H1 (cell line): Measurements from ENCODE around the gene SHISAL1. TPM values are rescaled to one million over a fixed set of nuclear protein-coding genes. Genes with fewer than 3 reads are reported as not detected.

Source experiments
- CTCF ChIA-PET: fragments of 300-600 bp; sonication (Branson Sonifier 250); formaldehyde crosslinking; loops from one replicate; lab custom pipeline; 2021; ENCODE audit not compliant: partially characterized antibody; lab: Charles Lee
- POLR2A ChIA-PET: fragments of 300-600 bp; sonication (Branson Sonifier 250); formaldehyde crosslinking; loops from one replicate; lab custom pipeline; 2021; ENCODE audit warnings: inconsistent platforms; ENCODE audit not compliant: partially characterized antibody; lab: Charles Lee
- DNase-seq, 2 experiments: peaks; one replicate each; pipeline versions ENCODE4 v3.0.0 to v3.0.0-alpha.2; 2010 to 2022; ENCODE audit warnings: low spot score in 2 of 2, low read depth in 1 of 2, mixed read lengths in 1 of 2
- FAIRE-seq: peaks from 2 replicates; lab custom pipeline; 2011; peaks lifted over from hg19 to GRCh38; lab: Jason Lieb, UNC
- H2AFZ ChIP-seq: 2 replicates; pipeline ENCODE4 v1.8.1; 2012; ENCODE audit warnings: low read length, inconsistent platforms
- H2AK5ac ChIP-seq: 2 replicates; pipeline ENCODE4 v1.6.1; 2013; ENCODE audit warnings: low read depth, low read length
- H2BK120ac ChIP-seq: replicated peaks from 2 replicates; pipeline ENCODE3; 2013; ENCODE audit warnings: low read depth, low read length, inconsistent platforms
- H2BK12ac ChIP-seq: 2 replicates; pipeline ENCODE4 v1.6.1; 2013; ENCODE audit warnings: low read depth, low read length
- H2BK15ac ChIP-seq: 2 replicates; pipeline ENCODE4 v1.6.1; 2013; ENCODE audit warnings: low read length
- H2BK20ac ChIP-seq: 2 replicates; pipeline ENCODE4 v1.6.1; 2013; ENCODE audit warnings: low read length
- H2BK5ac ChIP-seq: 2 replicates; pipeline ENCODE4 v1.6.1; 2013; ENCODE audit warnings: low read depth, low read length
- H3K14ac ChIP-seq: 2 replicates; pipeline ENCODE4 v1.6.1; 2013; ENCODE audit warnings: inconsistent platforms; ENCODE audit not compliant: insufficient read length
- H3K18ac ChIP-seq: 2 replicates; pipeline ENCODE4 v1.6.1; 2013; ENCODE audit warnings: low read length; ENCODE audit errors: extremely low read depth
- H3K23ac ChIP-seq: 2 replicates; pipeline ENCODE4 v1.6.1; 2013; ENCODE audit warnings: inconsistent platforms; ENCODE audit not compliant: insufficient read length
- H3K23me2 ChIP-seq: 2 replicates; pipeline ENCODE4 v1.6.1; 2013; ENCODE audit warnings: low read depth, low read length
- H3K27ac ChIP-seq: 2 replicates; pipeline ENCODE4 v1.6.1; 2011; ENCODE audit warnings: low read depth, low read length, inconsistent platforms
- H3K27me3 ChIP-seq, 4 experiments: replicated peaks in 1 of 4; 1 replicate in 1 of 4; 2 replicates in 3 of 4; pipeline versions ENCODE4 v1.6.1 to v1.8.1; 2011 to 2013; ENCODE audit warnings: low read length in 3 of 4, mild to moderate bottlenecking in 3 of 4, inconsistent platforms in 2 of 4, mixed read lengths in 2 of 4, moderate library complexity in 1 of 4; ENCODE audit not compliant: control insufficient read depth in 3 of 4, insufficient read depth in 3 of 4; ENCODE audit errors: extremely low read depth in 1 of 4
- H3K36me3 ChIP-seq, 4 experiments: 2 replicates each; pipeline versions ENCODE4 v1.6.1 to v1.8.1; 2011 to 2013; ENCODE audit warnings: mild to moderate bottlenecking in 4 of 4, low read length in 3 of 4, moderate library complexity in 2 of 4, control low read depth in 1 of 4, inconsistent platforms in 1 of 4; ENCODE audit not compliant: insufficient read depth in 4 of 4, control insufficient read depth in 2 of 4
- H3K4ac ChIP-seq: replicated peaks from 2 replicates; pipeline ENCODE3; 2013; ENCODE audit warnings: low read length, low read depth, mixed read lengths, inconsistent platforms; ENCODE audit not compliant: insufficient read length
- H3K4me1 ChIP-seq, 4 experiments: replicated peaks in 1 of 4; 1 replicate in 1 of 4; 2 replicates in 3 of 4; pipeline versions ENCODE4 v1.6.1 to v1.8.1; 2011 to 2013; ENCODE audit warnings: low read length in 3 of 4, inconsistent platforms in 2 of 4, mixed read lengths in 1 of 4; ENCODE audit not compliant: insufficient read depth in 4 of 4, control insufficient read depth in 3 of 4
- H3K4me2 ChIP-seq, 2 experiments: 2 replicates each; pipeline versions ENCODE4 v1.6.1 to v1.8.1; 2011 to 2013; ENCODE audit warnings: low read depth in 2 of 2, low read length in 2 of 2, control low read depth in 1 of 2, inconsistent platforms in 1 of 2, mild to moderate bottlenecking in 1 of 2; ENCODE audit not compliant: insufficient read depth in 1 of 2
- H3K4me3 ChIP-seq, 4 experiments: fragments of 200-600, 300-600 bp in 1 of 4; sonication (generic), shearing (Covaris generic), sonication (Bioruptor Twin) in 1 of 4; 2 replicates each; pipeline versions ENCODE4 v1.5.1 to v1.8.1; 2011 to 2016; ENCODE audit warnings: low read length in 4 of 4, low read depth in 3 of 4, control low read depth in 2 of 4, inconsistent platforms in 2 of 4, mild to moderate bottlenecking in 2 of 4, mixed read lengths in 1 of 4, moderate library complexity in 1 of 4; ENCODE audit not compliant: insufficient read depth in 2 of 4; ENCODE audit errors: extremely low read depth in 1 of 4
- H3K56ac ChIP-seq: replicated peaks from 2 replicates; pipeline ENCODE3; 2013; ENCODE audit warnings: low read depth, mild to moderate bottlenecking, mixed read lengths, low read length, inconsistent platforms; ENCODE audit not compliant: insufficient read length
- H3K79me1 ChIP-seq: 2 replicates; pipeline ENCODE4 v1.6.1; 2013; ENCODE audit warnings: low read depth, low read length, control low read depth
- H3K79me2 ChIP-seq, 2 experiments: 2 replicates each; pipeline versions ENCODE4 v1.6.1 to v1.8.1; 2012 to 2013; ENCODE audit warnings: low read length in 2 of 2, mild to moderate bottlenecking in 2 of 2, inconsistent platforms in 1 of 2; ENCODE audit not compliant: insufficient read depth in 2 of 2, control insufficient read depth in 1 of 2
- H3K9ac ChIP-seq, 4 experiments: replicated peaks in 1 of 4; 1 replicate in 1 of 4; 2 replicates in 3 of 4; pipeline versions ENCODE4 v1.6.1 to v1.8.1; 2011 to 2013; ENCODE audit warnings: low read depth in 3 of 4, low read length in 3 of 4, control low read depth in 2 of 4, mild to moderate bottlenecking in 2 of 4, moderate library complexity in 2 of 4, inconsistent platforms in 1 of 4; ENCODE audit errors: extremely low read depth in 1 of 4
- H3K9me3 ChIP-seq, 2 experiments: 2 replicates each; pipeline versions ENCODE4 v1.6.1 to v1.8.1; 2012 to 2013; ENCODE audit warnings: mild to moderate bottlenecking in 2 of 2, moderate library complexity in 2 of 2, control low read depth in 1 of 2, inconsistent platforms in 1 of 2, low read depth in 1 of 2, low read length in 1 of 2, mixed read lengths in 1 of 2; ENCODE audit not compliant: insufficient read depth in 2 of 2
- H4K20me1 ChIP-seq, 2 experiments: replicated peaks in 1 of 2; 2 replicates each; pipeline versions ENCODE3 to v1.8.1; 2011 to 2013; ENCODE audit warnings: inconsistent platforms in 2 of 2, low read length in 2 of 2, mild to moderate bottlenecking in 1 of 2; ENCODE audit not compliant: insufficient read depth in 2 of 2, control insufficient read depth in 1 of 2
- H4K5ac ChIP-seq: 2 replicates; pipeline ENCODE4 v1.6.1; 2013; ENCODE audit warnings: low read length, low read depth, mixed read lengths, inconsistent platforms; ENCODE audit not compliant: insufficient read length
- H4K8ac ChIP-seq: 2 replicates; pipeline ENCODE4 v1.8.0; 2013; ENCODE audit warnings: mild to moderate bottlenecking, moderate library complexity, low read length, inconsistent platforms; ENCODE audit not compliant: insufficient read depth; ENCODE audit errors: extremely low read depth
- H4K91ac ChIP-seq: replicated peaks from 2 replicates; pipeline ENCODE3; 2013; ENCODE audit warnings: low read length, mixed read lengths, inconsistent platforms; ENCODE audit not compliant: insufficient read length
- ATF2 ChIP-seq: IDR thresholded peaks from 2 replicates; pipeline ENCODE4 v1.6.1; 2012; ENCODE audit warnings: low read length, inconsistent platforms
- CREB1 ChIP-seq: IDR thresholded peaks from 2 replicates; pipeline ENCODE4 v1.6.1; 2012; ENCODE audit warnings: inconsistent platforms
- EGR1 ChIP-seq: IDR thresholded peaks from 2 replicates; pipeline ENCODE4 v1.6.1; 2011; ENCODE audit warnings: low read depth, low read length, borderline replicate concordance
- HDAC6 ChIP-seq: IDR thresholded peaks from one replicate; pipeline ENCODE4 v1.7.1; 2012; ENCODE audit warnings: low read depth, mild to moderate bottlenecking, inconsistent platforms, low read length, moderate library complexity
- KDM1A ChIP-seq: fragments of 200-600, 300-600 bp; sonication (generic); IDR thresholded peaks from 2 replicates; pipeline ENCODE4 v1.7.1; 2016; ENCODE audit warnings: mild to moderate bottlenecking, low read length, borderline replicate concordance
- NRF1 ChIP-seq: IDR thresholded peaks from 2 replicates; pipeline ENCODE4 v1.6.1; 2011; ENCODE audit warnings: mild to moderate bottlenecking, low read depth, low read length, improper control_type of control experiment
- RXRA ChIP-seq: IDR thresholded peaks from 2 replicates; pipeline ENCODE4 v1.6.1; 2011; ENCODE audit warnings: low read depth, mild to moderate bottlenecking, low read length, moderate library complexity; ENCODE audit not compliant: insufficient read depth
- TEAD4 ChIP-seq: IDR thresholded peaks from 2 replicates; pipeline ENCODE4 v1.6.1; 2012; ENCODE audit warnings: low read depth, low read length, inconsistent platforms, mixed read lengths
- WGBS, 2 experiments: shearing (Covaris generic) in 1 of 2; methylation state at CpG; one replicate each; pipeline versions ENCODE4 v1.1.6 to v1.1.7; 2013 to 2015; ENCODE audit warnings: low lambda C conversion rate in 2 of 2, mixed read lengths in 2 of 2, inconsistent platforms in 1 of 2, low coverage in 1 of 2, missing lambda C conversion rate in 1 of 2; ENCODE audit not compliant: insufficient replicate concordance in 2 of 2, insufficient coverage in 1 of 2, insufficient read length in 1 of 2; ENCODE audit errors: extremely low coverage in 1 of 2, missing lambda C conversion rate in 1 of 2; 5-methylcytosine and 5-hydroxymethylcytosine counted together
- polyA plus RNA-seq, 7 experiments: library from polyadenylated mRNA; depleted of rRNA in 3 of 7; stranded (reverse) in 5 of 7; unstranded in 2 of 7; fragments of >200 nt in 5 of 7; fragments of 200-250 nt in 2 of 7; gene quantifications; 1 replicate in 5 of 7; 2 replicates in 1 of 7; 4 replicates in 1 of 7; pipeline versions ENCODE4 v1.2.1 to v1.2.3, GENCODE V29; 2011 to 2013; ENCODE audit warnings: missing spikeins in 2 of 7, mixed read lengths in 2 of 7
- total RNA-seq: library from RNA; stranded (reverse); fragmentation: NEBNext Ultra II Directional; extraction: Animal tissue kit (Norgen Biotek cat#: 25700); gene quantifications from 2 replicates; pipeline ENCODE4 v1.2.1, GENCODE V29; 2021

The SHISAL1 gene
- total and polyA plus RNA-seq, 2 of the 8 experiments (the other 6 are each of a cell fraction or from before 2014, with no cell fraction given), result 3.7 to 5.8 TPM

- H2BK15ac ChIP-seq, result no peak overlapping the region
- no peak overlapping the region for H3K18ac ChIP-seq
- no peak overlapping the region for H4K8ac ChIP-seq
- no peaks in the 10 kb centered on the region for H3K79me2 ChIP-seq
- POLR2A ChIA-PET, result interaction anchor here (1.2 kb wide), 1 partner anchor 14 kb away, joined by 4 read pairs; no protein-coding TSS in a partner anchor
- no peak for DNase-seq
- no peak overlapping the region for H2BK20ac ChIP-seq
- no peaks in the 10 kb centered on the region for H3K79me1 ChIP-seq
- no peaks in the 10 kb centered on the region for H3K27me3 ChIP-seq
- H3K23ac ChIP-seq, result no peak overlapping the region
- no peak overlapping the region for H3K14ac ChIP-seq
- CTCF ChIA-PET, result interaction anchor here (0.6 to 3.8 kb wide), 10 partner anchors 13 to 342 kb away, joined by 3 to 14 read pairs (median 4); no protein-coding TSS in a partner anchor
- no peak overlapping the region for H2BK120ac ChIP-seq
- H3K27ac ChIP-seq, result no peak overlapping the region
- H2AFZ ChIP-seq, result no peak overlapping the region
- no peak overlapping the region for H2BK12ac ChIP-seq
- H4K20me1 ChIP-seq, result no peaks in the 10 kb centered on the region
- H2AK5ac ChIP-seq, result no peak overlapping the region
- no peak overlapping the region for H4K91ac ChIP-seq
- H3K9ac ChIP-seq, result no peak overlapping the region
- 76% methylated on average over 3 of the region's 3 CpGs; no CpG with 5 or more reads in 1 of the 2 experiments for WGBS, 2 experiments
- no peak for FAIRE-seq
- H3K4ac ChIP-seq, result no peak overlapping the region
- H3K56ac ChIP-seq, result no peak overlapping the region
- H3K4me1 ChIP-seq, result peaks cover 0 to 9% (median 4%) of the 10 kb centered on the region in 4 experiments; a peak in 6 of 7 replicates
- H2BK5ac ChIP-seq, result no peak overlapping the region
- no peaks in the 10 kb centered on the region for H3K23me2 ChIP-seq
- H3K4me3 ChIP-seq, result no peak overlapping the region
- H3K36me3 ChIP-seq, result no peaks in the 10 kb centered on the region
- H3K4me2 ChIP-seq, result no peak overlapping the region
- no peak overlapping the region for H4K5ac ChIP-seq
- no peaks in the 10 kb centered on the region for H3K9me3 ChIP-seq
- TF ChIP-seq KDM1A (no peak), RXRA (no peak), NRF1 (no peak), TEAD4 (no peak), ATF2 (no peak), EGR1 (no peak), CREB1 (no peak), HDAC6 (no peak)
Observed at GRCh38 chr22:44284711-44285110, 28.0 kb downstream of the SHISAL1 start.
